NCI-H1105 (cell line): ENCODE results near the gene TXNL4A.
"Not testable (repeated sequence)": the region's sequence is repeated elsewhere in the genome, so short reads cannot be mapped to it uniquely, and the experiment has no call there.

Experiments used
- DNase-seq: peaks from one replicate; lab custom pipeline; 2025; lab: John Stamatoyannopoulos, UW

Gene TXNL4A

DNA sequence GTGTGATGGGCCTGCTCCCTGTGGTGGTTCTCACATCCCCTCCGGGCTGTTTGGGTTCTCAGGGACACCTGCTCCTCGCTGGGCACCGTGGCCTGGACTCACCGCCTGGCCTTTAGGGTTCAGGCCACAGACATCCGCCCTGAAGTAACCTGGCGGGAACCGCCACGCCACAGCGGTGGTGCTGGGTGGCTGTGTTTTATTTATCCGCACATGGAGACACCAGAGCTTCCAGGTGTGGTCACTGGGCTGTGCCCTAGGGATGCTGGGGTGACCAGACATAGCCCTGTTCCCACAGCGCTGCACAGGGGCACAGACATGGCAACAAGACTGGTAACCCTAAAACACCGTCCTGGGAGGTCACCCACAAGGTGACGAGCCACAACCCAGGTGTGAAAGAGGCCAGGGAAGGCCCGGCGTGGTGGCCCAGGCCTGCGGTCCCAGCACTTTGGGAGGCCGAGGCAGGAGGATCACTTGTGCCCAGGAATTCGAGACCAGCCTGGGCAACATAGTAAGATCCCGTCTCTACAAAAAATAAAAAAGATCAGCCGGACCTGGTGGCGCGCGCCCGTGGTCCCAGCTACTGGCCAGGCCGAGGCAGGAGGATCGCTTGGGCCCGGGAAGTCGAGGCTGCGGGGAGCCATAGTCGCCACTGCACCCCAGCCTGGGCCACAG is 24.6 kb downstream of the TXNL4A start:
- no peak for DNase-seq

DNA sequence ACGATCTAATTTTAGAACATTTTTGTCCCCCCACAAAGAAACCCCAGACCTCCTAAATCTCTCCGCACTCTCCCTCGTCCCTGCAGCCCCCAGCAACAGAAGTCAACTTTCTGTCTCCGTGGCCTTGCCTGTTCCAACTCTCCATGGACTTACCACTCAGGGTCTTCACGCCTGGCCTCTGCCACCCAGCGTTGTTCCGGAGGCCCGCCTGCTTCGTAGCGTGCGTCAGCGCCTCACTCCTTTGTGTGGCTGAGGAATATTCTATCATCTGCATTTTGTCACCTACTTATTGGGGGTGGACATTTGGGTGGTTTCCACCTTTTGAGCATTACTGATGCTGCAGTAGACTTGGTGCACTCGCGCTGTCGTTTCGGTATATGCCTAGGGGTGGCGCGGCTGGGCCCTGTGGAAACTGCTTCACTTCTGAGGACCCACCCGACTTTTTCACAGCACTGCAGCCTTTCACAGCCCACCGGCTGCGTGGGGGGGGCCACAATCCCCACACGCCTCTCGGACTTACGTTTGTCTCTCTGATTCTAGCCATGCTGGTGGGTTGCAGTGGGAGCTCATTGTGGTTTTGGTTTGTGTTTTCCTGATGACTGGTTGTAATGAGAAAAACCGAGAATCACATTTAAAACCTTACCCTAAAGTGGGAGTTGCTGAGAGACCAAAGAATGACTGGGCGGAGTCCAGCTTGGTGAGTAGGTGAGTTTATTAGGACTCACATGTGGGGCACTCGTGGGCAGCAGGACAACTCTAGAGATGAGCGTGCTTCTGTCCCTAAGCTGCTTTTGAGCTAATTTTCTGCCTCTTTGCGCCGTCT is 25.3 kb downstream of the TXNL4A start:
- no peak for DNase-seq

DNA sequence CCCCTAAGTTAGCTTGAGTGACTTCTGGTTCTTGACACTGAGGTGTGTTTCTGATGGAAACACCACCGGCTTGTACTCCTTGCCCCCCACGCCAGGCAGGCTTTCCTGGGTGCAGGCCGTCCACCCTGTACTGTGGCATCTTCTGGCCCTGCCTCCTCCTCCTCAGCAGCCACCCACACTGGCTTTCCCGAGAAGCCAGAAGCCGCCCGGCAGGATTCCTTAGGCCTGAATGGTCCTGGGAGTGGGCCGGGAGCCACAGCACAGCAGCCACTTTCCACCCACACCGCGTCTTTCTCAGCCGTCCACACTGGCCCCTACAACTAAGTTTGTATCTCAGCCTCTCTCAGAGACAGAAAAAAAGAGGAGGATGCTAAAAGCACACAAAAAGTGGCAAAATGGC is 26.1 kb downstream of the TXNL4A start:
- DNase-seq: no peak

DNA sequence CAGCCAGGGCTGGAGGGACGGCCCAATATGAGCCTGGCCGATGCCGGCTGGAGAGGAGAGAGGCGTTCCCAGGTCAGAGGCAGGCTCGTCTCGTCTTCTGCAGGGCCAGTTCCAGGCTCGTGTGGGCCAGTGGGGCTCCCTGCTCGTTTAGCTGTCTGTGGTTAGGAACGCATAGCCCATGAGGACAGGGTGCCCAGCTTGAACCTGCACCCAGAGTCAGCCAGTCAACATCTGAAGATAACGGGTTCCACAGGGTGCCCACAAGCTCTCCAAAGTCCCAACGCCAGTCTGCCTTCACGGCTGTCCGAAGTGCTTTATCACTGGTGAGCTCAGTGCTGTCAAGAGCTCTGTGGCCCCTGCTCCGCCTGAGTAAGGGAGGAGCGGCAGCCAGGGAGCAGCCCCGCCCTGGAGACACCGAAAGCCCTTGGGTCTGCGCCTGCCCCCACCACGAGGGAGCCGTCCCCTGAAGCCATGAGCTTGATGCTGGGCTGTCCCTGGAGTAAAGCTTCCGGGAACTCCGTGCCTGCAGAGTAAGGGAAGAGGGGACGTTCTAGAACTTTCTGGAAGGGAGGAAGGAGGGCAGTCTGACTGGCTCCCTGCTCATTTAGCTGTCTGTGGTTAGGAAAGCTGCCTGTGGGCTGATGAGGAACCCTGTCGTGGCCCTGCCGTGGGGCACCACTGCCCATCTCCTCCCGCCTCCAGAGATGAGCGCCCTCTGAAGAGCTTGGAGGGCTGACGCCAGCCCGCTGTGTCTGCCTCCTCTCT is 26.7 kb downstream of the TXNL4A start:
- no peak for DNase-seq

DNA sequence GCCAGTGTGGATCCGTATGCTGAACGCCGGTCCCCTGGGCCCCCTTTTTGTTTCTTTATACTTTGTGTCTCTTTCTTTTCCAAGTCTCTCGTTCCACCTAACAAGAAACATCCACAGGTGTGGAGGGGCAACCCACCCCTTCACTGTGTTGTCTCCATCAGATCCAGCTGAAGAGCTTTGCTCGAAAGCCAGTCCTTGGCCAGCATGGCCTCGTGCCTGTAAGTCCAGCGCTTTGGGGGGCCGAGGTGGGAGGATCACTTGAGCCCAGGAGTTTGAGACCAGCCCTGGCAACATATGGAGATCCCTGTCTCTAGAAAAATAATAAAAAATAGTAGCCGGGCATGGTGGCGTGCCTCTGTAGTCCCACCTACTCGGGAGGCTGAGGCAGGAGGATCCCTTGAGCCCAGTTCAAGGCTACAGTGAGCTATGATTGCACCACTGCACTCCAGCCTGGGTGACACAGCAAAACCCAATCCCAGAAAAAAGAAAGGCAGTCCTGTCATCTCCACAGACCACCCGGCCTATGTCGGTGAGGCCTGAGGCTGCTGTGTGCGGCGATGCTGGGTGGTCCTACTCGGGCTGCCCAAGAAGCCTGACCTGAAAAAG is 27.3 kb downstream of the TXNL4A start:
- no peak for DNase-seq

DNA sequence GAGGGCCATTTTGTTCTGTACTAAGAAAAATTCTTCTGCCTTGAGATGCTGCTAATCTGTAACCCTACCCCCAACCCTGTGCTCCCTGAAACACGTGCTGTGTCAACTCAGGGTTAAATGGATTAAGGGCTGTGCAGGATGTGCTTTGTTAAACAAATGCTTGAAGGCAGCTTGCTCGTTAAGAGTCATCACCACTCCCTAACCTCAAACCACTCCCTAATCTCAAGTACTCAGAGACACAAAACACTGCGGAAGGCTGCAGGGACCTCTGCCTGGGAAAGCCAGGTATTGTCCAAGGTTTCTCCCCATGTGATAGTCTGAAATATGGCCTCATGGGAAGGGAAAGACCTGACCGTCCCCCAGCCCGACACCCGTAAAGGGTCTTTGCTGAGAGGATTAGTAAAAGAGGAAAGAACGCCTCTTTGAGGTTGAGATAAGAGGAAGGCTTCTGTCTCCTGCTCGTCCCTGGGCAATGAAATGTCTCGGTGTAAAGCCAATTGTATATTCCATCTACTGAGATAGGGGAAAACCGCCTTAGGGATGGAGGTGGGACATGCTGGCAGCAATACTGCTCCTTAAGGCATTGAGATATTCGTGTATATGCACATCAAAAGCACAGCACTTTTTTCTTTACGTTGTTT is 28.1 kb downstream of the TXNL4A start:
- not testable (repeated sequence) for DNase-seq

DNA sequence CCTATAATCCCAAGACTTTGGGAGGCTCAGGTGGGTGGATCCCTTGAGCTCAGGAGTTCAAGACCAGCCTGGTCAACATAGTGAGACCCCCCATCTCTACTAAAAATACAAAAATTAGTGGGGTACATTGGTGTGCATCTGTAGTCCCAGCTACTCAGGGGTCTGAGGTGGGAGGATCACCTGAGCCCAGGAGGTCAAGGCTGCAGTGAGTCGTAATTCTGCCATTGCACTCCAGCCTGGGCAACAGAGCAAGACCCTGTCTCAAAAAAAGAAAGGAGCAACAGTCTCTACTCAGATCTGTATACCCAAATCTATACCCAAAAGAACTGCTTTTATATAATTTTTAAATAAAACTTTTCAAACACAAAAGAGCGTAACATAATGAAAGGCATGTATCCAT is 29.4 kb downstream of the TXNL4A start:
- no peak for DNase-seq

DNA sequence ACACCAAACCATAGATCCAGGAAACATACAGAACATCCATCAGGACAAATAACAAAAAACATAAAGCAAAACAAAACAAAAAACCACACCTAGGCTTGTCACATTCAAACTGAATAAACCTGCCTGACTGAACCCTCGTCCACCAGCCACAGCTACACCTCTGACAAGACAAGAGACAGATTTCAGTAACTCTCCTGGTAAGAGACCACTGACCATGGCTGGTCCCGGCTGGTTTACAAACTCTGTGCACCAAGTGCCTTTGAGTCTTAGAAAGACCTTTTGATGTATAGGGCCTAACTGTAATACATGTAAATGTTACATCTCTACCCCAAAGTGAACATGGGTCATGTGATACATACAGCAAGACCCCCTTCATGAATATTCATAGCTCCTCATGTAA is 32.1 kb downstream of the TXNL4A start:
- DNase-seq: no peak

DNA sequence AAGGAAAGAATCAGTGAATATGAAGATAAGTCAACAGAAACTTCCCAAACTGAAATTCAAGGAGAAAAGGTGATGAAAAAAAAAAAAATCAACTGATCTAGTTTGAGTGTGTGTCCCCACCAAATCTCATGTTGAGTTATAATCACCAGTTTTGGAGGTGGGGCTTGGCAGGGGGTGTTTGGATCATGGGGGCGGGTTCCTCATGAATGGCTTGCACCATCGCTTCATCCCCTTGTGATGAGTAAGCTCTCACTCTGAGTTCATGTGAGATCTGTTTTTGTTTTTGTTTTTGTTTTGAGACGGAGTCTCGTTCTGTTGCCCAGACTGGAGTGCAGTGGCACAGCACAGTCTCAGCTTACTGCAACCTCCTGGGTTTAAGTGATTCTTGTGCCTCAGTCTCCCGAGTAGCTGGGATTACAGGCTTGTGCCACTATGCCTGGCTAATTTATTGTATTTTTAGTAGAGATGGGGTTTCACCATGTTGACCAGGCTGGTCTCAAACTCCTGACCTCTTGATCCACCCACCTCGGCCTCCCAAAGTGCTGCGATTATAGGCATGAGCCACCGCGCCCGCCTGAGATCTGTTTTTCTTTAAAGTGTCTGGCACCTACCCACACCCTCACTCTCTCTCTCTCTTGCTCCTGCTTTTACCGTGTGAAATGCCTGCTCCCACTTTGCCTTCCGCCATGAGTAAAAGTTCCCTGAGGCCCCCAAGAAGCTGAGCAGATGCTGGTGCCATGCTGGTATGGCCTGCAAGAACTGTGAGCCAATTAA is 32.9 kb downstream of the TXNL4A start:
- no peak for DNase-seq

DNA sequence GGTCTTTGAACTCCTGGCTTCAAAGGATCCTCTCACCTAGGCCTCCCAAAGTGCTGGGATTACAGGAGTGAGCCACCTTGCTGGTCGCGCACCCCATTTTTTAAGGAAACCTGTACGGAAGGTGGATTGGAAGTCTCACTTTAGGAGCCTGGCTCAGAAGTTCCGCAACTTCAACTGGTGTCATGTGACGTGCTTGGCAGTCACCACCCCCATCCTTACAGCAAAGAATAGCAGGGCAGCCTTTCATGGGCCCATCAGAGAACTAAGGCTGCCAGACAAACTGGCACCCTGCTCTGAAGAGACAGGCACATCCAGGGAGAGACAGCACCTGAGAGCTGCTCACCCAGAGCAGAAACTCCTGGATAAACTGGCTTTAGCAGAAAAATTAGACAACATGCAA is 33.6 kb downstream of the TXNL4A start:
- DNase-seq: no peak

DNA sequence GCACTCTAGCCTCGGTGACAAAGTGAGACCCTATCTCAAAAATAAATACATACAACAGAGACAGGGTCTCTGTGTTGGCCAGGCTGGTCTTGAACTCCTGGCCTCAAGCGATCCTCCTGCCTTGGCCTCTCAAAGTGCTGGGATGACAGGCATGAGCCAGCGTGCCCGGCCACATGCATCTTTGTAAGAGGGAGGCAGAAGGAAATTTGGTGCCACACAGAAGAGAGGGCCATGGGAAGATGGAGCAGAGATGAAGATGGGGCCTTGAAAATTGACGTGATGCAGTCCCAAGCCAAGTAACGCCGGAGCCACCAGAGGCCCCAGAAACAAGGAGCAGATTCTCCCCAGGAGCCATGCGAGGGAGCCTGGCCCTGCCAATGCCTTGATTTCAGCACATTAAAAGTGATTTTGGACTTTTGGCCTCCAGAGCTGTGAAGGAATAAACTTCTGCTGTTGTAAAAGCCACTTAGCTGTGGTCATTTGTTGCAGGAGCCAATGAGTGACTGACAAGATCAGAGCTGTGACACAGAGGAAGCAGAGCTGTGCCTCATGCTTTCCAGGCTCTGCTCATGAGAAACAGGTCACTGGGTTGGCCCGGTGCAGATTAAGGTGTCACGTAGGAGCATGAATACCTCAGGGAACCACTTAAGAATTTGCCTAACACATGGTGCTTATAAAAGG is 34.3 kb downstream of the TXNL4A start:
- no peak for DNase-seq

DNA sequence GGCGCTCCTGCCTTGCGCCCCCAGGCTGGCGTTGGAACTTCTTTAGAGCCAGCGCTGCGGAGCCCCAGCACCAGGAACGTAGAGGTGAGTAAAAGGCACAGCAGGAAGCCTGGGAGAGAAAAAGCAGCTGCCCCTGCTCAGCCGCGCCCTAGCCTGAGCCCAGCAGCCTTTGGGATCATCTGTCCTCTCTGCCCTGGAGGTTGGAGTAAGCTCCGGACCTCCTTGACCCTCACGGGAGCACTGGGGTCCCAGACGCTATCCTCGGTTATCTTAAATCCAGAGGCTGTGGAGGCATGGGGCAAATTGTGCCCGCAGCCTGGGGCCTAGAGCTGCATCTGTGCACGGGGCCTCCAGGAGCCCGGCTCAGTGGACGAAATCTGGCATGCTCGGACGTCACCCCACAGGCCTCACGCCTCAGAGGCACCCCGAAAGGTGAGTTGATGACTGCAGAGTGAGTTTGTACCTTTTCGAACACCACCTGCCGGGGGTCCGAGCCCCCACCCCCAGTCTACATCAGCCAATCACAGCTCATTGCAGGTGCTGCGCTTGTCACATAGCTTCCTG is 35.3 kb downstream of the TXNL4A start:
- no peak for DNase-seq

DNA sequence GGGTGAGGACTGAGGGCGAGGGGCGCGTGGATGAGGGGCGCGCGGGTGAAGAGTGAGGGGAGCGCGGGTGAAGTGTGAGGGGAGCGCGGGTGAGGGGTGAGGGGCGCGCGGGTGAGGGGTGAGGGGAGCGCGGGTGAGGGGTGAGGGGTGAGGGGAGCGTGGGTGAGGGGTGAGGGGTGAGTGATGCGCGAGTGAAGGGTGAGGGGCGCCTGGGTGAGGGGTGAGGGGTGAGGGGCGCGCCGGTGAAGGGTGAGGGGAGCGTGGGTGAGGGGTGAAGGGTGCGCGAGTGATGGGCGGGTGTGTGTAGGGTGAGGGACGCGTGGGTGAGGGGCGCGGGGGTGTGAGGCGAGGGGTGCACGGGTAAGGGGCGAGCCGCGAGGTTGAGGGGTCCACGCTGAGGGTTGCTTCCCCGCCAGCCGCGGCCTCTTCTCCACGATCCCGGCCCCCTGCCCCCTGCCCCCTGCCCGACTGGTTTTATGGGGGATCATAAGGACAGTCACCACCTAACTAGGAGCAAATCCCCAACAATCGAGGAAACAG is 35.8 kb downstream of the TXNL4A start:
- no peak for DNase-seq

DNA sequence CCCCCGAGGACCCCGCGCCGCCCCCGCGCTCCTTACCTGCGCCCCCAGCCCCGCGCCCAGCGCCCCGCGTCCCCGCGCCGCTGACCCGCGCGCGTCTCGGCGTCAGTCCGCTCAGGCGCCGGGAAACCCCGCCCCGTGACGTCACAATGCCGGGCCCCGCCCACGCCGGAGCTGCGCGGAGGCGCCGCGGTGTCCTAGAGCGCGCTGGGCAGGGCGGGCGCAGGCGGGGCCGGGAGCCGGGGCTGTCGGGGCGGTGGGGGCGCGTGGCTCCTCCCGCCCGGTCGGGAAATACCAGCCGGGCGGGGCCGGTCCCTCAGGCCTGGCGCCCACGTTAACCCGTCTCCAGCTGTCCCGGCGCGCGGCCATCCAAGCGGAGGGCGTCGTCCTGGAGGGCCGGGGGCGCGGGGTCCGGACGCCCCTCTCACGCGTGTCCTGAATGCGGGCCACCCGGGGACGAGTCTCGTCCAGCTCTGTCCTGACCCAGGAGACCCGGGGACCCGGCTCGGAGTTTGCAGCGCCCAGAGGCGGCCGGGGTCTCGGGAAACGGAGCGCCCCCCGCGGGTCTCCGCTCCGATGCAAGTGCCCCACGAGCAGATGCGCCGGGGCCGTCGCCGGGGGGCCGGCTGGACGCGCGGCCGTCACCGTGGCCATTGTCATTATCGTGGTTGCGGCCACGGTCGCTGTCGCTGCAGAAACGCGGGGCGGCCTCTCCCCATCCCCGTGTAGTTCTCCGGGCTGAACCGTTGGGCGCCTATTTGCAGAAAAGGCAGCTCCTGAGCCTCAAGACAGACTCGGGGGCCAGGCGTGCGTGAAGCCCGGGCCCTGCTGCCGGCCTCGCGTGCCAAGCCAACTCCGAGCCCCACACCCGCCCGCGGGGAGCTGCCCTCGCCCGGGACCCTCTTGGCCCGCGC is 36.6 kb downstream of the TXNL4A start, which contains the start of gene SLC66A2:
Gene SLC66A2 (minus strand): TSS at position 109 of the 911 bp plus-strand sequence. CDS start 727 bp downstream, outside the sequence.
- peak; percentile 73 for DNase-seq

DNA sequence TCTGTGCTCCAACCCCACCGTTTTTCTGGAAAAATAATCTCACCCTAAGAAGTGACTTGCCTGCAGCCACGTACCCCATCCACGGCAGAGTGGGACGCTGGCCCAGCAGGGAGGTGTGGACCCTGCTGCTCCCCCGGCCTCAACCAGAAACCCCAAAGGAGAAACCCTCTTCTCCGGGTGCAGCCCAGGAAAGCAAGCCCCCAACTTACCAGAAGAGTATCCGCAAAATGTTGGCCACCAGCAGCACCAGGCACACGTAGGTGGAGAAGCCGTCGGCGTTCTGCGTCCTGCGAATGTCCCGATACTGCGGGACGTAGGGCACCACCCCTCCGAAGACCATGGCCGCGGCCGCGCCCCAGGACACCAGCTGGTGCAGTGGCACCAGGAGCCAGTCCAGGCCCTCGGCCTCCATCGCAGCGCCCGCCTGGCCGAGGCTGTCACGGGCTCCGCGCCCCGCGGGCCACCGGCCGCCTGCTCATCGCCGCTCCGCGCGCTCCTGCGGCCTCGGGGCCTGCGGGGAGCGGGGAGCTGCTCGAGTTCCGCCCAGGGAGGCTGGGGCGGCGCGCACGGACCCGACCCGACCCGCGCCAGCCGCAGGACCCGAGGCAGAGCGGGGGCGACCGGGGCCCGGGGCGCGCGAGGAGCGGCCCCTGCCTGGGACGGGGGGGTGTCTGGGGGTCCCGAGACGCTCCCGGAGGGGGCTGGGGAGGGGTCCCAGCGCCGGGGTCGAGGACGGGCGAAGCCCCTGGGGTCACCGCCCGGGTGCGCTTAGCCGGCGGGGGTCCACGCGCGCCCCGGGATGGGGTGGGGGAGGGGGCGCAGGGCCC is 37.6 kb downstream of the TXNL4A start:
- DNase-seq: peak; percentile 10

DNA sequence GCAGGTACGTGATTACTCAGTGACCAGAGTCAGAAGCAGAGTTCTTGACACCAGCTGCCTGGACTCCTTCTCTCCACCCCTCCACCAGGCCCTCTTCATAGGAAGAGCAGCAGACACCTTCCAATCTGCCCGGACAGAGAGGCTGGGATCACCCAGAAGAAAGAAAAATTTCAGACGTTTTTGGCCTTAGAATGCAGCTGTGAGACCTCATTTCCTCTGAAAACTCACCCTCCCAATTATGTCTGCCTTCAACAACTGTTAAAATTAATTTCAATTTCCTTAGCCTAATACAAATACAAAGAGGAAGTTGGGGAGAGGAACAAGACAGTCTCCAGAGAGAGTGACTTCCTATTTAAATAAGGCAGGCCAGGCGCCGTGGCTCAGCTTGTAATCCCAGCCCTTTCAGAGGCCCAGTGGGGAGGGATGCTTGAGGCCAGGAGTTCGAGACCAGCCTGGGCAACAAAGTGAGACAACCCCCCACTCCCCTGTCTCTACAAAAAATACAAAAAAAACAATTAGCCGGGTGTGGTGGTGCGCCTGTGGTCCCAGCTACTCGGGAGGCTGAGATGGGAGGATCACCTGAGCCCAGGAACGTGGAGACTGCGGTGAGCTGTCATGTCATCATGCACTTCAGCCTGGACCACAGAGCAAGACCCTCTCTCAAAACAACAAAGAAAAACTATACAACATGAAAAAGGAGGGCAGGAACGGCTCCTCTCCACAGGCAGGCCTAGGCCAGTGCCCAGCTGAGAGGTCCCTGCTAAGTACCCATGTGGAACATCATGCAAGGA is 38.5 kb downstream of the TXNL4A start:
- DNase-seq: no peak
